Measurements from ENCODE around the gene ACTC1.

DNA sequence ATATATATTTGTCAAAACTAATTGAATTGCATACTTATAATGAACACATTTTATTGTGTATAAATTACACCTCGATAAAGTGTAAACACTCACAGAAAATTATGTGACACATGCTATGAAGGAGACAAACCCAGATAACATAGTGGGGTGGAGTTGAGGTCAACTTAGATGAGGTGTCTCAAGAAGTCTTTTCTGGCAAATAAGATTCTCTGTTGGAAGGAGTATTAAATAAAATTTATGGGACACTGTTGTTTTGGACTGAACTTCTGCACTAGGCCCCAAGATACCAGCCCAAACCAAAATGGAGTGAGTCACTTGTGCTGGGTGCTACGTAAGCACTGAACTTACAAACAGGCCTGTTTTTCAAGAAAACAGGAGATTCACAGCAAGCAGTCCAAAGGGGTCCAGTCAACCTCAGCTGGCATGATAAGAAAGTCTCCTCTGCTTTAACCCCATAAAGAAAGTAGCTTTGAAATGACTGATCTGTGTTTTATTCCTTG, 18.7 kb downstream of the ACTC1 start:
- TF ChIP-seq, protein P1, sequence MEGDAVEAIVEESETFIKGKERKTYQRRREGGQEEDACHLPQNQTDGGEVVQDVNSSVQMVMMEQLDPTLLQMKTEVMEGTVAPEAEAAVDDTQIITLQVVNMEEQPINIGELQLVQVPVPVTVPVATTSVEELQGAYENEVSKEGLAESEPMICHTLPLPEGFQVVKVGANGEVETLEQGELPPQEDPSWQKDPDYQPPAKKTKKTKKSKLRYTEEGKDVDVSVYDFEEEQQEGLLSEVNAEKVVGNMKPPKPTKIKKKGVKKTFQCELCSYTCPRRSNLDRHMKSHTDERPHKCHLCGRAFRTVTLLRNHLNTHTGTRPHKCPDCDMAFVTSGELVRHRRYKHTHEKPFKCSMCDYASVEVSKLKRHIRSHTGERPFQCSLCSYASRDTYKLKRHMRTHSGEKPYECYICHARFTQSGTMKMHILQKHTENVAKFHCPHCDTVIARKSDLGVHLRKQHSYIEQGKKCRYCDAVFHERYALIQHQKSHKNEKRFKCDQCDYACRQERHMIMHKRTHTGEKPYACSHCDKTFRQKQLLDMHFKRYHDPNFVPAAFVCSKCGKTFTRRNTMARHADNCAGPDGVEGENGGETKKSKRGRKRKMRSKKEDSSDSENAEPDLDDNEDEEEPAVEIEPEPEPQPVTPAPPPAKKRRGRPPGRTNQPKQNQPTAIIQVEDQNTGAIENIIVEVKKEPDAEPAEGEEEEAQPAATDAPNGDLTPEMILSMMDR (IDR thresholded peaks at IDR 0.05), result no peak
- no peak for TF ChIP-seq POLR2A (IDR thresholded peaks at IDR 0.05)

All from esophagus squamous epithelium (tissue), 4 donors.